Left forelimb (tissue), 1 donor: ENCODE data around the gene FRRS1L.

Source experiments
- DNase-seq: peaks from one replicate; pipeline ENCODE4 v3.0.0-alpha.2; 2018; ENCODE audit warnings: low spot score

Gene FRRS1L

DNA sequence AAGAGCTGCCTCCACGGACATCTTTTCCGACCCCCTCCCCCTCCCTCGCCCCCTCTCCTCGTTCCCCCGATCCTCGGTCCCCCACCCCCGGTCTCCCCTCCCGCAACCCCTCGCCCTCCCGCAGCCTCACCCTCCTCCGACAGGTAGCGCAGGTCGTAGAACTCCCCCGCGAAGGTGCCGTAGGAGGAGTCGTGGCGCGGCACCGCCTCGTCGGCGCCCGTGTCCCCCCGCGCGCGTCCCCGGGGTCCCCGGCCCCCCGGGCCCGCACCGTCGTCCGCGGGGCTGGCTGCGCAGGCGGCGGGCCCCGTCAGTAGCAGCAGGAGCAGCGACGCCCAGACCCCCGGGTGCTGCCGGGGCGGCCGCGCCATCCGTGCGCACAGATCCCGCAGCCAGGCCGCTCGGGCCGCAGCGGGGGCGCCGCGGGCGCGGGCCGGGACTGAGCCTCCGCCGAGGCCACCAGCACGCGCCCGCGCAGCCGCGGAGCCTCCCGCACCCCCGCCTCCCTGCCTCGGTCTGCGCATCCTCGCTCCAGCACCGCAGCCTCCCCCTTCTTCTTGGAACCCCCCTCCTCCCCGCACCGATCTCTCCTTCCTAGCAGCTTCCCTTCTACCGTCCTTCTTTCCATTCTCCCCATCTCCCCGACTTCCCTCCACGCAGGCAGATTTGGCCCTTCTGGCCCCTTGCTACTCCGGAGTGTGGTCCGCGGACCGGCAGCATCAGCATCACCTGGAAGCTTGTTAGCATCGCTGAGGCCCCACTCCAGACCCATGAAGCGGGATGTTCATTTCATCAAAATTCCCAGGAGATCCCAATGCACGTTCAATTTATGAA is at the start of gene FRRS1L:
Gene FRRS1L, minus strand, starts transcription at position 479 of the 831 bp plus-strand sequence. Its CDS starts 111 bp downstream, at position 368.
- no peak for DNase-seq

DNA sequence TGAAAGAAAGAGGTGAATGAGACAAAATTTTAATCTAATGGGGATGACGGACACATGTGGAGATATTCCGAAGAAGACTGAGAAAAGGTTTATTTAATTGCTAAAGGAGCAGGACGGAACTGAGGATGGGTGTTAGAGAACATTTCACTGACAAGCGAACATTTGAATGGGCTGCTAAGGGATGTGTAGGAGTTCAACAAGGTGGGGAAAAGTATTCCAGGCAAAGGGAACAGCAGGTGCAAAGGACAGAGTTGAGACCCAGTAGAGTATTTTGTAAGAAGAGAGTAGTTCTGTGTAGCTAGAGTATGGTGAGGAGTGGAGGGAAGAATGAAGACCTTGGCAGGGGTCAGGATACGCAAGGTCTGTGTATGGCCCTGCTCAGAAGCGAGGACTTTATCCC is 47.4 kb upstream of the FRRS1L start:
- DNase-seq: no peak

DNA sequence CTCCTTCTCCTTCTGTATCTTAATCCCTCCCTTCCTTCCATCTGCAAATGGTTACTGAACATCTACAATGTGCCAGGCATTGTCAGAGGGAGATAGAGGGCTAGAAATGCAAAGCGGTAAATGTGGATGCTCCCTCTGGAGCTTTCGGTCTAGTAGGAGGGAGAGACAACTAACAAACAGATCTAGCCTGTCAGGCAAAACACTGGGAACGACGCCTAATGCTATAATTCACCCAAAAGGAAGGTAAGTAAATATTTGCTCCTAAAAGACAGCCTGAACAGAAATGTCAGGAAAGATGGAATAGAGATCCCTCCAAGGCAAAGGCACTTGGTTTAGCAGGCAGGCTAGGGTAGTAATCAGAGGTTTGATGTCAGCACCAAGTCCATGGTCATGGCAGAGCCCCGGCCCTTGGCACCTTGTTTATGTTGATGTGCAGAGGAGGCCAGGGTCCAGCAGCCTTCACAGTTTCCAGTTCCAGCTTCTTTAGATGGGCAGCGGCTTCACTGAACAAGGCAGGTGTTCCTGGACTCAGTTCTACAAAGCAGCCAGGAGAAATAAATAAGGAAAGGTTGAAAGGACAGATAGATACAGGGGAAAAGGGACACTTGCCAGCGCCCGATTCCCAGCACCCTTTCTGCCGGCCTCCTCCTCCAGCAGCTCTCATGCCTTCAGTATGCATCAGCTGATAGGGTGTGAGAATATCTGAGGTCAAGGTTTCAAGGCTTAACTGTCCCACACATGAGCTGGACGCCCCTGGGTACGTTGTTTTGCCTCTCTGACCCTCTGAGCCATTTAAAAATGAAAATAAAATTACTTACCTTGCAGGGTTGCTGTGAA is 46.5 kb upstream of the FRRS1L start:
- no peak for DNase-seq

- DNase-seq: no peak
These were observed 45.7 kb upstream of the FRRS1L start for GRCh38 chr9:109212768-109213167.

GRCh38 chr9:109206670-109207069 is 39.6 kb upstream of the FRRS1L start:
- DNase-seq: no peak

GRCh38 chr9:109205526-109205925 is 38.5 kb upstream of the FRRS1L start:
- DNase-seq: no peak

GRCh38 chr9:109203761-109204360 is 36.8 kb upstream of the FRRS1L start:
- DNase-seq: no peak

GRCh38 chr9:109199676-109200075 is 32.6 kb upstream of the FRRS1L start:
- DNase-seq: no peak

GRCh38 chr9:109198736-109199382 is 31.8 kb upstream of the FRRS1L start:
- DNase-seq: no peak

- DNase-seq: no peak
These were observed 27.0 kb upstream of the FRRS1L start for GRCh38 chr9:109193974-109194556.

DNA sequence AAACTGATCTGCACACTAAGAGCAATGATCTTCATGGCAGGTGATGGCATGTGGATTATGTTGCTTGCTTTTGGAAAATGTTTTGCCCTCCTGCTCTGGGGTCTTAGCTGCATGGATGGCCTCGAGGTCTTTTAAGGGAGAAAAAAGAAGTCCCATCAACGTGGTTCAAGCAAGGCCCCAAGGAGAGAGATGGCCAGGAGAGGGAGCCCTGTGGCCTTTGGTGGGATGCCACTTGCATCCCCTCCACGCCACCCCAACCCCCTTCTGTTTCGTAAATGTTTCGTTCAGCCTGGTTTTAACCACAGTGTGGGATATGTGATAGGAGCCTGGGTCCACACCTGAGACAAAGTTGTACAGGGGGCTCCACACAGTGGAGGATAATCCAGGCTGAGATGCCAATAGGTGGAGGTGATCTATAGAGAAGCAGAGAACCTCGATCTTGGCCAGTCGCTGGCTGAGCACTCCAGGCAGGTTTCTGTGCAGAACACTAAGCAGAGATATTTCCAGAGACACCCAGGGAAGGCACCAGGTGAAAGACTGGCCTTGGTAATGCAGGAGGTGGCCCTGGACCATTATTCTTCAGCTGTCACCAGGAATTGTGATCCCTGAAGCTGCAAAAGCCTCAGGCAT is 25.8 kb upstream of the FRRS1L start:
- DNase-seq: no peak

DNA sequence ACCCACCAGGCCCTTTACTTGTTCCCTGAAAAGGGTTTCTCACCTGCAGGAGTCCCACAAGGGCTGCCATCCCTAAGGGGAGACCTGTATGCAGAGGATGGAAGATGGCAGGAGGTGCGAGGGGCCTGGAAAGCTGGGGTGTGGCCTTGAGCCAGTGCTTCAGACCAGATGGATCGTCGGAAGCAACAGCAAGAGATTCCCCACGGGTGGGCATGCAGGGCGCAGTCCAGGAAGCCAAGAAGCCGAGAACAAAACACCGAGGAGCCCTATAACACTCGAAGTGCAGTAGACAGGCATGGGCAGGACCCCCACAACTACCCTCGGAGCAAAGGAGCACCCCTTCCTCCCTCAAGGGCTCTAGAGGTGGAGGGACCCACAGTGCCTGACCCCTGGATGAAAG is 24.7 kb upstream of the FRRS1L start:
- no peak for DNase-seq

DNA sequence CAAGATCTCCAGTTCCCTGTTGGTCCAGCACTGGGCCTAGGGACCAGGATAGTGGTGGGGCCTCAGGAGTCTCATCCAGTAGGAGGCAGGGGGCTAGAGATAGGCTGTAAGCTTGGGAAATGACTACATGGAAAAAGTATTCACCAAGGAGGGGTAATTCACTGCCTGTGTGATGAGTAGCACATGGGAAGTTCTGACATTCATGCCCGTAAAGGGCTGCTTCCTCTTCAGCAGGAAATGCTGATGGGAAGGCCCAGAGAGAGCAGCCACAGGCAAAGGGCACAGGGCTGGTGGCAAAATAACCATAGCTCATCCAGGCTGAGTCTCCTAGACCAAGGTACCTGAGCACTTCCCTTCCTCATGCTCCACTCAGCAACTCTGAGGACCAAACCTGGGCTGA is 23.1 kb upstream of the FRRS1L start:
- DNase-seq: no peak

GRCh38 chr9:109186857-109187520 is 19.9 kb upstream of the FRRS1L start:
- no peak for DNase-seq

DNA sequence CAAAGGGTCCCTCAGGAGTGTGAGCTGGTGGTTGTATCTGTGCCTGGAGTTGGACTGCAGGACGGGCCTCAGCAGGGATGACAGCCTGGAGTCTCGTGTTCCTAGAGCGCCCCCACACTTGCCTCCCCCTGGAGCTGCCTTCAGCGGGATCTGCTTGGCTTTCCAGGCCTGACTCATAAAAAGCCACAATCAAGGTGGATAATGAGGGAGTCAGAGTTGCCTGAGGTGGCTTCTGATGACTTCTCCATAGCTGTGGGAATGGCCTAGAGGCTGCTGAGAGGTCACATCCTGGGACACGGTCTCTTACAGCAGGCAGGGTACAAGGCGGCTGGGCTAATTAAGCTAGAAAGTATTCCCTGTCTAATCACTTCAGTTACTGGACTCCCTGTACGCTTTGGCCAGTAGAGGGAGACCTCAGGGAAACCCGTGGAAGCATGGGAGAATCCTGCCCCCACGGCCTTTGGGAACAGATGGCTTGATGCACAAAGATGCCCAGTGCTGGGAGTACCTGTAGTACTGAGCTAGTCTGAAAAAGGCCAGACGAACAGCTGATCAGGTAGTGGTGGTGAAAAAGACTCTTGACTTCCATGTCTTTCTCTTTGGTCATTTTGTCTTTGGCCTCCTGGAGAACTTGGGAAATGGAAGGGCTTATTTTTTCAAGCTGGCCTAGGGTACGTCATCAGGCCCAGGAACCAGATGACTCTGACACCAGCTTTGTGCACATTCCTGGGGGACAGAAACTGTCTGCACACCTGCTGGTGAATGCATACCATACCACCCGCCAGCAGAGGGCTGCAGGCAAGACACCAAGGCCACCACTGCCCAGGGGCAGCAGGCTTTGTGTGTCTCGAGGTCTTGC is 16.1 kb upstream of the FRRS1L start:
- DNase-seq: no peak

DNA sequence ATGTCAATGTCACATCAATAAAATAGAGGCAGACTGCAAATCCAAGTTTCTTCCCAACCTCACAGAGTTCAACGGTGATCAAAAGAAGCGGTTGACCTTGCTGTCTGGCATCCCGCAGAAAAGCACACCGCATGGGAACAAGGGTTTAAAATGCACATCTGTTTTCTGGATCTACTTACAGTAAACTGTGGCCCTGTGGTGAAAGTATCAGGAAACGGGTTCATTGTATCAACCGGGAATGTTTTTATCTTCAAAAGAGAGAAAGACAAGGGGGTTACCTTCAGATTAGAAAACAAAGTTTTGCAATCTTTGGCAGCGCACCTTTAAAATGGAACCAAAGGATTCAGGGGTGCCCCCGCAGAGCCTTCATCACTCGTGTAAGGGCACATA is 15.5 kb upstream of the FRRS1L start:
- DNase-seq: no peak

- DNase-seq: no peak
These were observed 14.2 kb upstream of the FRRS1L start for GRCh38 chr9:109181284-109181683.

- no peak for DNase-seq
These were observed 12.9 kb upstream of the FRRS1L start for GRCh38 chr9:109179801-109180523.

- no peak for DNase-seq
These were observed 9.9 kb upstream of the FRRS1L start for GRCh38 chr9:109176963-109177362.
